ENCODE measurements around the gene MAP4K1. TPM values are rescaled to one million over a fixed set of nuclear protein-coding genes. Genes with fewer than 3 reads are reported as not detected.
"Not testable (repeated sequence)": the region's sequence is repeated elsewhere in the genome, so short reads cannot be mapped to it uniquely, and the experiment has no call there.

The MAP4K1 gene
- total RNA-seq, 2 experiments from 2014 or later, result 337 to 497 TPM

DNA sequence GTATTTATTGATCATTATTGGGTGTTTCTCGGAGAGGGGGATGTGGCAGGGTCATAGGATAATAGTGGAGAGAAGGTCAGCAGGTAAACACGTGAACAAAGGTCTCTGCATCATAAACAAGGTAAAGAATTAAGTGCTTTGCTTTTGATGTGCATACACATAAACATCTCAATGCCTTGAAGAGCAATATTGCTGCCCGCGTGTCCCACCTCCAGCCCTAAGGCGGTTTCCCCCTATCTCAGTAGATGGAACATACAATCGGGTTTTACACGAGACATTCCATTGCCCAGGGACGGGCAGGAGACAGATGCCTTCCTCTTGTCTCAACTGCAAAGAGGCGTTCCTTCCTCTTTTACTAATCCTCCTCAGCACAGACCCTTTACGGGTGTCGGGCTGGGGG, 13.5 kb upstream of the MAP4K1 start:
- H3K27ac Mint-ChIP-seq; H3K4me3 Mint-ChIP-seq; H3K9me3 Mint-ChIP-seq (ENCODE audit: low read depth); CTCF ChIA-PET; DNase-seq; ATAC-seq; H3K27me3 Mint-ChIP-seq: not testable (repeated sequence)
- Mint-ChIP-seq H3K36me3 (peaks cover 42% of the 10 kb centered on the region), H3K4me1 (peaks cover 24% of the 10 kb centered on the region)

GRCh38 chr19:38629568-38629967, 11.8 kb upstream of the MAP4K1 start:
- no peaks in the 10 kb centered on the region for H3K9me3 Mint-ChIP-seq (ENCODE audit: low read depth)
- DNase-seq (no peak), ATAC-seq (no peak)
- peaks cover 7% of the 10 kb centered on the region for H3K4me1 Mint-ChIP-seq
- H3K36me3 Mint-ChIP-seq, result peaks cover 41% of the 10 kb centered on the region
- H3K27me3 Mint-ChIP-seq, result no peaks in the 10 kb centered on the region
- no peak overlapping the region for H3K4me3 Mint-ChIP-seq
- CTCF ChIA-PET, result interaction anchor here (0.9 to 1.3 kb wide), 3 partner anchors 11 to 301 kb away, joined by 3 to 4 read pairs (median 3); partner anchors contain the start of genes EIF3K, FAM98C, MRPS12 and SARS2
- H3K27ac Mint-ChIP-seq, result peak overlapping the region; percentile 11

GRCh38 chr19:38626401-38626800, 8.6 kb upstream of the MAP4K1 start:
- Mint-ChIP-seq H3K27me3 (no peaks in the 10 kb centered on the region), H3K9me3 (ENCODE audit: low read depth) (no peaks in the 10 kb centered on the region), H3K36me3 (peaks cover 42% of the 10 kb centered on the region), H3K4me3 (no peak overlapping the region), H3K27ac (no peak overlapping the region), H3K4me1 (peaks cover 5% of the 10 kb centered on the region)
- DNase-seq (no peak), ATAC-seq (no peak)
- CTCF ChIA-PET, result no interaction called here

- peaks cover 42% of the 10 kb centered on the region for H3K36me3 Mint-ChIP-seq
- DNase-seq (no peak), ATAC-seq (no peak)
- no peaks in the 10 kb centered on the region for H3K27me3 Mint-ChIP-seq
- H3K4me1 Mint-ChIP-seq, result peaks cover 13% of the 10 kb centered on the region
- no peaks in the 10 kb centered on the region for H3K9me3 Mint-ChIP-seq (ENCODE audit: low read depth)
- no peak overlapping the region for H3K4me3 Mint-ChIP-seq
- H3K27ac Mint-ChIP-seq, result no peak overlapping the region
- CTCF ChIA-PET, result interaction anchor here (1.6 kb wide), 1 partner anchor 10 kb away, joined by 14 read pairs; no protein-coding TSS in a partner anchor
Measured at GRCh38 chr19:38624822-38625221, 7.1 kb upstream of the MAP4K1 start.

DNA sequence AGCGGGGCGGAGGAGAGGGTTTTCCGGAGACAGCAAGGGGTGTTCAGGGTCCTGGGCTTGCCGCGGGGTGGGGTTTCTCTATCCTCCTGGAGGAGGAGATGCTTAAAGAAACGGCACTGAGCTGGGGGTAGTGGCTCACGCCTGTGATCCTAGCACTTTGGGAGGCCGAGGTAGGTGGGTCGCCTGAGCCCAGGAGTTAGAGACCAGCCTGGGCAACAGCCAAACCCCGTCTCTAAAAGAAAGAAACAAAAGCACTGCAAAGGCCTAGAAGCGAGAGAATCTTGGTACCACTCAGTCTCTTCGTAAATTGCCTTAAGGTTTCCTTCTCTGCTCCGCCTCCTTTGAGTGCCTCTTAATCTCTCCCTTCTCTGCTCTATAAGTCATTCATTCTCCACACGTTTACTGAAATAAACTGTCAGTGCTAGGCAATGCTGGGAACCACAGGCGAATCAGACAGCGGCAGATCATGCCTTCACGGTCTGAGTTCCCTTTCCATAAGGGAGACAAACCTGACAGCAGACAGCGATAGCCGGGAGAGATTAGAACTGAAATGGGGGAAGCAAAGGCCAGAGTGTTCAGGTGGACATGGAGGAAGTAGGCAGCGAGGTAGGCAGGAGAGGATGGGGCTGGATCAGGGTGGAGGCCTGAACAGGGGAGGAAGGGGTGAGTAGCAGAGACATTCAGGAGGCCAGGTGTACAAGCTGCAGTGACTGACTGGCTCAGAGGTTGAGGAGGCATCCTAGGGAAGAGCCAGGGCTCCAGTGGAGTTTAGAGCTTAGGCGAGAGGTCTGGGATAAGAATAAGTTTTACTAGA, 1.8 kb upstream of the MAP4K1 start:
- peaks cover 41% of the 10 kb centered on the region for H3K4me1 Mint-ChIP-seq
- DNase-seq (no peak), ATAC-seq (no peak)
- no peaks in the 10 kb centered on the region for H3K9me3 Mint-ChIP-seq (ENCODE audit: low read depth)
- CTCF ChIA-PET, result interaction anchor here (1.1 to 6.6 kb wide), 12 partner anchors 9 to 310 kb away, joined by 3 to 93 read pairs (median 6); partner anchors contain the start of genes ACTN4, CATSPERG, FAM98C and MRPS12
- H3K36me3 Mint-ChIP-seq, result peaks cover 36% of the 10 kb centered on the region
- peak overlapping the region; percentile 96 for H3K4me3 Mint-ChIP-seq
- H3K27me3 Mint-ChIP-seq, result no peaks in the 10 kb centered on the region
- H3K27ac Mint-ChIP-seq, result peak overlapping the region; percentile 89

- Mint-ChIP-seq H3K27ac (peak within 1 kb of the TSS; percentile 89), H3K36me3 (peaks cover 31% of the 10 kb centered on the region), H3K27me3 (no peaks in the 10 kb centered on the region), H3K4me3 (peak within 1 kb of the TSS; percentile 96), H3K9me3 (ENCODE audit: low read depth) (no peaks in the 10 kb centered on the region), H3K4me1 (peaks cover 48% of the 10 kb centered on the region)
- ATAC-seq (peak; percentile 74), DNase-seq (peak; percentile 99)
- CTCF ChIA-PET, result interaction anchor here (0.8 to 6.6 kb wide), 16 partner anchors 10 to 311 kb away, joined by 3 to 93 read pairs (median 6); partner anchors contain the start of genes ACTN4, CATSPERG, FAM98C and MRPS12
Measured at GRCh38 chr19:38618590-38619360, 1.0 kb upstream of the MAP4K1 start, which contains the start of gene EIF3K. Gene EIF3K (plus strand): TSS chr19:38619188. CDS start chr19:38619269, 81 bp downstream.

GRCh38 chr19:38617283-38617763, 430 bp downstream of the MAP4K1 start:
- Mint-ChIP-seq H3K27me3 (no peaks in the 10 kb centered on the region), H3K9me3 (ENCODE audit: low read depth) (no peaks in the 10 kb centered on the region), H3K27ac (peak overlapping the region; percentile 89), H3K36me3 (peaks cover 41% of the 10 kb centered on the region), H3K4me1 (peaks cover 59% of the 10 kb centered on the region), H3K4me3 (peak overlapping the region; percentile 96)
- ATAC-seq, result peak; percentile 3
- CTCF ChIA-PET, result interaction anchor here (0.8 to 6.6 kb wide), 12 partner anchors 19 to 313 kb away, joined by 3 to 93 read pairs (median 5); partner anchors contain the start of genes FAM98C, MRPS12 and SARS2
- DNase-seq, result peak; percentile 62

DNA sequence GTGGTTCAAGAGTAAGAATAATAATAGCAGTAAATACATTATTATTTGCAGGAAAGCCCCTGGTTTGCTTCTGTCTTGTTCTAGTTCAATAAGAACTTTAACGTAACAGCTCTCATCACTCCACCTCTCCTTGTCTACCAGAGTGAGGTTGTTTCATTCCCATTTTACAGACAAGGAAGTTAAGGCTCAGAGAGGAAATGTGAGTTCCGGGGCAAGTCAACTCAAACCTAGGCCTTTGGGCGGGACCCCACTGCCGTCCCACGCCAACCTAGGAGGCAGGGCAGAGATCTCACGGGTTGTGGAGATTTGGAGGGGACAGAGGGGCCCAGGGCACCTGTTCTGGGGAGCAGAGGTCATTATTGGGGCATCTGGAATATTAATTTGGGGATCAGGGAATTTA, 1.5 kb downstream of the MAP4K1 start:
- H3K9me3 Mint-ChIP-seq (ENCODE audit: low read depth), result no peaks in the 10 kb centered on the region
- H3K4me1 Mint-ChIP-seq, result peaks cover 55% of the 10 kb centered on the region
- peak overlapping the region; percentile 96 for H3K4me3 Mint-ChIP-seq
- H3K27ac Mint-ChIP-seq, result peak overlapping the region; percentile 89
- peaks cover 39% of the 10 kb centered on the region for H3K36me3 Mint-ChIP-seq
- DNase-seq (no peak), ATAC-seq (no peak)
- CTCF ChIA-PET, result interaction anchor here (1.1 to 6.6 kb wide), 7 partner anchors 20 to 346 kb away, joined by 3 to 93 read pairs (median 4); partner anchors contain the start of gene FAM98C
- no peaks in the 10 kb centered on the region for H3K27me3 Mint-ChIP-seq

DNA sequence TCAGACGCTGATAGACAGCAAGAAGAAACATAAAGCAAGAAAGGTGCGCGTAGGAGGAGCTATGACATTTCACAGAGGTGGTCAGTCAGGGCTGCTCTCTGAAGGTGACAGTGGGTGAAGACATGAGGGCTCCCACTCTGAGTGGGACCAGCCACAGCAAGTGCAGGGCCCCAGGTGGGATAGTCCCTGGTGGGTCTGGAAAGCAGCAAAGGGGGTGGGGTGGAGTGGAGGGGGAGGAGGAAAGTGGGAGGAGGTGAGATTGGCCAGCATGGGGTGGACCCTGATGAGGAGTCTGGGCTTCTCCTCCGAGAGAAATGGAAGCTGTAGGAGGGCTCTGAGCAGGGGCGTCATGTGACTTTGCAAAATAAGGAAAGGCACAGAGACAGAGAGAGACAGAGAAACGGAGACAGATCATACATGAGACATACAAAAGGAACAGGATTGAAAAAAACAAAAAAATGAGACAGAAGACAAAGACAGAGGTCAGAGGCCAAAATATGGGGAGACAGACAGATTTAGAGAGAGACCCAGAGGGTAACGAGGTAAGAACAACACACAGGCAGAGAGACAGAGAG, 2.7 kb downstream of the MAP4K1 start:
- H3K4me3 Mint-ChIP-seq, result peak overlapping the region; percentile 73
- DNase-seq, result no peak
- H3K4me1 Mint-ChIP-seq, result peaks cover 51% of the 10 kb centered on the region
- no peaks in the 10 kb centered on the region for H3K27me3 Mint-ChIP-seq
- peaks cover 43% of the 10 kb centered on the region for H3K36me3 Mint-ChIP-seq
- no peak for ATAC-seq
- CTCF ChIA-PET, result interaction anchor here (1.1 to 4.3 kb wide), 2 partner anchors 36 to 58 kb away, joined by 3 to 36 read pairs; no protein-coding TSS in a partner anchor
- peak overlapping the region; percentile 77 for H3K27ac Mint-ChIP-seq
- H3K9me3 Mint-ChIP-seq (ENCODE audit: low read depth), result no peaks in the 10 kb centered on the region

GRCh38 chr19:38614289-38614688, 3.5 kb downstream of the MAP4K1 start:
- Mint-ChIP-seq H3K4me3 (no peak overlapping the region), H3K27ac (no peak overlapping the region), H3K9me3 (ENCODE audit: low read depth) (no peaks in the 10 kb centered on the region), H3K4me1 (peaks cover 47% of the 10 kb centered on the region), H3K27me3 (no peaks in the 10 kb centered on the region), H3K36me3 (peaks cover 50% of the 10 kb centered on the region)
- DNase-seq (no peak), ATAC-seq (no peak)
- CTCF ChIA-PET, result interaction anchor here (1.0 to 1.3 kb wide), 2 partner anchors 20 to 96 kb away, joined by 4 to 5 read pairs; no protein-coding TSS in a partner anchor

DNA sequence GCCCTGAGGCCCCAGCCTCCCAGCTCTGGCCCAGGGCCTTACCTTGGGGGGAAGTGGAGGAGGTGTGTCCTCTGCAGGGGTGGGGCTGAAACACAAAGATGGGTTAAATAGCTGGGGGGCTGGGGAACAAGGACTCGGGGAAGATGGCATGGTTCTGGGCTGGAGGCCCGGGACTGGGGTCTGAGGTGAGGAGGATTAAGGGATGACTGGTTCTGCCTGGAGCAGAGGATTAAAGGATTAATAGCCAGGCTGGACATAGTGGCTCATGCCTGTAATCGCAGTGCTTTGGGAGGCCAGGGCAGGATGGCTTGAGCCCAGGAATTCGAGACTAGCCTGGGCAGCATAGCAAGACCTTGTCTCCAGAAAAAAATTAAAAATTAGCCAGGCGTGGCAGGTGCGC, 11.6 kb downstream of the MAP4K1 start:
- Mint-ChIP-seq H3K4me1 (peaks cover 2% of the 10 kb centered on the region), H3K27me3 (no peaks in the 10 kb centered on the region), H3K27ac (no peak overlapping the region), H3K4me3 (no peak overlapping the region), H3K36me3 (peaks cover 53% of the 10 kb centered on the region), H3K9me3 (ENCODE audit: low read depth) (no peaks in the 10 kb centered on the region)
- CTCF ChIA-PET, result no interaction called here
- DNase-seq (no peak), ATAC-seq (no peak)

GRCh38 chr19:38602856-38603255, 14.9 kb downstream of the MAP4K1 start:
- ATAC-seq; H3K4me3 Mint-ChIP-seq; H3K4me1 Mint-ChIP-seq; H3K27me3 Mint-ChIP-seq; H3K9me3 Mint-ChIP-seq (ENCODE audit: low read depth); H3K27ac Mint-ChIP-seq; DNase-seq; CTCF ChIA-PET: not testable (repeated sequence)
- peaks cover 38% of the 10 kb centered on the region for H3K36me3 Mint-ChIP-seq

Measured in activated CD8-positive, alpha-beta memory T cell treated with anti-CD3 and anti-CD28 coated beads, Interleukin-2, amount 10 ng/mL, durations not matched to agents 7 days and 5 days (primary cell).